ENCODE data around the gene CAMTA1. TPM values are rescaled to one million over a fixed set of nuclear protein-coding genes. Genes with fewer than 3 reads are reported as not detected.

CAMTA1 gene
- polyA plus RNA-seq, 2 donors, result 61.1 to 75.0 TPM

DNA sequence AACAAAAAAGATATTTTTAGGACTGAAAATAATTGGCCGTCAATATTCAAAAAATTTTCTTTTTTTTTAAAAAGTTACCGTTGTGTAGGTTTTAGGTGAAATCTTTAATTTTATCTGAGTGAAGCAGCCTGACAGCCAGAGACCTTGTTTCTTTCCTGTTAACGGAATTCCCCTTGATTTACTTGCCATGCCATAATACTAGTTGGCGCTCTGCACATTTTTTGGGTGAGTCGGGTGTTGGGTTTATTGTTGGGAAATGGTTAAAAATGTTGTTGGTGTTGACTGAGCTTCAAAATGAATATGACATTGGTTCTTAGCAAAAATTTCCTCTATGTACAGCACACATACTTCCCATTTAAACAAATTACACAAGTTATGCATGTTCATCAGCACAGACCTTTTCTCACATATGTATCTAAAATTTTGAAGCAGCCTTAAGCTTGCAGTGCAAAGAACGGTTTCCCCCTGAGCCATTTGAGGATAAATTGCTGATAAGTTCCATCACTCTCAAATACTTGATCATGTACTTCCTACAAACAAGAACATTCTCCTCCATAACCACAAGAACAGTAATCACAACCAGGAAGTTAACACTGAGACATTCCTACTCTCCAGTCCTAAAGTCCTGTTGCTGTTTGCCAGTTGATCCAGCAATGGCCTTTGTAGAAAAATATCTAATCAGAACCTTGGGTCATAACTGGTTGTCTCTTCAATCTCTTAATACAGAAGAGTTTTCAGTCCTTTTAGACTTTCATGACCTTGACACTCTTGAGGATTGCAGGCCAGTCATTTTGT lies 34.2 kb downstream of the CAMTA1 start:
- WGBS, 2 donors, result 76 to 83% methylated on average over 6 of the region's 6 CpGs

DNA sequence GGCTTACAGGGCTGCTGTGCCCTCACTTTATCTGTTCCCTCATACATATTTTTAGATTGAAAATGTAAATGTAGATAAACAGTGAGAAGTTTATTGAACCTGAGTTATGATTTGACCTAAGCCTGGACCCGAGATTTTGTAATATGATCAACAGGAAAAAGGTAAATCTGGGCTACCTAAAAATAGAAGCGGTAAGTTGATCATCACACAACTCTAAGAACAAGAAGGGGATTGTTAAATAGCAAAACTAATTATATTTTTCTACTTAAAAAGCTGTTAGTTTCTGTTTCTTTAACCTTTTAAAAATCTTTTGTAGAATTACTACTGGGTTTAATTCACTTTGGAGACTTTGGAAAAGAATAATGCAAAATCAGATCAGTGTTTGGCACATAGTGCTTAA lies 35.6 kb downstream of the CAMTA1 start:
- no peaks in the 10 kb centered on the region for H3K9me3 ChIP-seq (ENCODE audit: control insufficient read depth in 2 of 2, insufficient read depth in 1 of 2, low read depth in 1 of 2, low read length in 1 of 2)
- 60 to 80% methylated on average over 2 of the region's 2 CpGs for WGBS, 2 donors
- H3K4me3 ChIP-seq (ENCODE audit: low read depth in 1 of 2, low read length in 2 of 2), result no peak overlapping the region
- H3K27me3 ChIP-seq (ENCODE audit: control insufficient read depth in 1 of 2, insufficient read depth in 2 of 2, low read length in 2 of 2), result no peaks in the 10 kb centered on the region
- H3K4me1 ChIP-seq (ENCODE audit: control insufficient read depth in 2 of 2, insufficient read depth in 2 of 2, low read length in 1 of 2), result no peaks in the 10 kb centered on the region
- H3K27ac ChIP-seq (ENCODE audit: low read depth in 2 of 2, low read length in 1 of 2), result no peak overlapping the region
- H3K36me3 ChIP-seq (ENCODE audit: control insufficient read depth in 2 of 2, insufficient read depth in 2 of 2, low read length in 1 of 2), result no peaks in the 10 kb centered on the region

More for the DNA sequence above, 34.2 kb downstream of the CAMTA1 start:
- no peak overlapping the region for H3K27ac ChIP-seq (ENCODE audit: low read depth in 2 of 2, low read length in 1 of 2)
- no peak overlapping the region for H3K4me3 ChIP-seq (ENCODE audit: low read depth in 1 of 2, low read length in 2 of 2)
- H3K36me3 ChIP-seq (ENCODE audit: control insufficient read depth in 2 of 2, insufficient read depth in 2 of 2, low read length in 1 of 2), result no peaks in the 10 kb centered on the region
- no peaks in the 10 kb centered on the region for H3K9me3 ChIP-seq (ENCODE audit: control insufficient read depth in 2 of 2, insufficient read depth in 1 of 2, low read depth in 1 of 2, low read length in 1 of 2)
- no peaks in the 10 kb centered on the region for H3K4me1 ChIP-seq (ENCODE audit: control insufficient read depth in 2 of 2, insufficient read depth in 2 of 2, low read length in 1 of 2)
- H3K27me3 ChIP-seq (ENCODE audit: control insufficient read depth in 1 of 2, insufficient read depth in 2 of 2, low read length in 2 of 2), result no peaks in the 10 kb centered on the region

DNA sequence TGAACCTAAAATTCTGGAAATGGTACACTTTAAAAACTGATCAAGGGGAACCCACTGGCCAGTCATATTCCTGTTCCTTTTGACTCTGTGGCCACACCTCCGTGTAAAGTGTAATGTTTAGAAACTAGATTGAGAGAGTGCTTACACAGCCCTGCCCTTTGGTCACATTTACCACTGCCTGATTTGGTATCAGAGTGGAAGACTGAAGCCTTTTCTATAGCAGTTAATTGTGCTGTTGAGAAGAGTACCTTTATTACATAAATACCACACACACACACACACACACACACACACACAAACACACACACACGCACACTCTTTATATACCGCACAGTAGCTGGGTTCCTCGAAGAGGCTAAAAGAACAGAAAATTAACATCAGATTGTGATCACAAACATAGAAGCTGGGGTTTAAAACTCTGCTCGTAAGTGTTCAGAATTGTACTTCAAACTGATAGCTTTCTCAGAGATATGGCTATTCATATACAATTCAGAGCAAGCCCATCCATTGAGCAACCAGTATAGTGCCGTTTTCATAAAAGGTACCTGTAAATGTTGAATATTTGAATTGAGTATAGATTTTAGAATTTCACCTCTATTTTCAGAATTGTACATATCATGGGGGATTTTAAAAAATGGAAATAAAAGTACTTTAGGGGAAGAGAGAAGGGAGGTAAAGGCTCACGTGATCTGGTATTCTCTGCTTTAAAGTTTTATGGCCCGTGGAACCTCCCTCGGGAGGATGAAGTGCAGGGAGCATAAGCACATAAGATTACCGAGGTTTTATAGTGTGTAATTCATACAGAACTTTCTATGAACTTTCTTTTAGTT lies 37.5 kb downstream of the CAMTA1 start:
- 63 to 83% methylated on average over 10 of the region's 10 CpGs for WGBS, 2 donors
- no peaks in the 10 kb centered on the region for H3K36me3 ChIP-seq (ENCODE audit: control insufficient read depth in 2 of 2, insufficient read depth in 2 of 2, low read length in 1 of 2)
- no peak overlapping the region for H3K4me3 ChIP-seq (ENCODE audit: low read depth in 1 of 2, low read length in 2 of 2)
- no peaks in the 10 kb centered on the region for H3K9me3 ChIP-seq (ENCODE audit: control insufficient read depth in 2 of 2, insufficient read depth in 1 of 2, low read depth in 1 of 2, low read length in 1 of 2)
- H3K4me1 ChIP-seq (ENCODE audit: control insufficient read depth in 2 of 2, insufficient read depth in 2 of 2, low read length in 1 of 2), result no peaks in the 10 kb centered on the region
- no peak overlapping the region for H3K27ac ChIP-seq (ENCODE audit: low read depth in 2 of 2, low read length in 1 of 2)
- H3K27me3 ChIP-seq (ENCODE audit: control insufficient read depth in 1 of 2, insufficient read depth in 2 of 2, low read length in 2 of 2), result no peaks in the 10 kb centered on the region

DNA sequence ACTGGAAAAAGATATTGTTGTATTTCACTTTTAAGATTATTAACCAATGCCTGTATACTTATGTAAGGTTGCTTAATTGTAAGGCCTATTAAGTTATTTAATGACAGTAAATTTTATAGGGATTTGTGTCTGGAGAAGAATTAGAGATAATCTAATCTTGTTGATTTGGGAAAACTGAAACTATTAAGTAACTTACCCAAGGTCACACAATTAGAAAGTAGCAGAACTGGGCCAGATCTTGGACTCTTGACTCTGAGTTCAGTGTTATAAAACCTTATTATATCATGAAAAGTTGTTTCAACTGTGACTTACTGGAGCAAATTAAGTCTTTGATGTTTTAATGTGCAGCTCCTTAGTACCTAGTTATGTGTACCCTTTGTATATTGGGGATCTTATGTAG lies 38.5 kb downstream of the CAMTA1 start:
- Histone ChIP-seq H3K27me3 (ENCODE audit: control insufficient read depth in 1 of 2, insufficient read depth in 2 of 2, low read length in 2 of 2) (no peaks in the 10 kb centered on the region), H3K36me3 (ENCODE audit: control insufficient read depth in 2 of 2, insufficient read depth in 2 of 2, low read length in 1 of 2) (no peaks in the 10 kb centered on the region), H3K27ac (ENCODE audit: low read depth in 2 of 2, low read length in 1 of 2) (no peak overlapping the region), H3K4me3 (ENCODE audit: low read depth in 1 of 2, low read length in 2 of 2) (no peak overlapping the region), H3K4me1 (ENCODE audit: control insufficient read depth in 2 of 2, insufficient read depth in 2 of 2, low read length in 1 of 2) (no peaks in the 10 kb centered on the region), H3K9me3 (ENCODE audit: control insufficient read depth in 2 of 2, insufficient read depth in 1 of 2, low read depth in 1 of 2, low read length in 1 of 2) (no peaks in the 10 kb centered on the region)

DNA sequence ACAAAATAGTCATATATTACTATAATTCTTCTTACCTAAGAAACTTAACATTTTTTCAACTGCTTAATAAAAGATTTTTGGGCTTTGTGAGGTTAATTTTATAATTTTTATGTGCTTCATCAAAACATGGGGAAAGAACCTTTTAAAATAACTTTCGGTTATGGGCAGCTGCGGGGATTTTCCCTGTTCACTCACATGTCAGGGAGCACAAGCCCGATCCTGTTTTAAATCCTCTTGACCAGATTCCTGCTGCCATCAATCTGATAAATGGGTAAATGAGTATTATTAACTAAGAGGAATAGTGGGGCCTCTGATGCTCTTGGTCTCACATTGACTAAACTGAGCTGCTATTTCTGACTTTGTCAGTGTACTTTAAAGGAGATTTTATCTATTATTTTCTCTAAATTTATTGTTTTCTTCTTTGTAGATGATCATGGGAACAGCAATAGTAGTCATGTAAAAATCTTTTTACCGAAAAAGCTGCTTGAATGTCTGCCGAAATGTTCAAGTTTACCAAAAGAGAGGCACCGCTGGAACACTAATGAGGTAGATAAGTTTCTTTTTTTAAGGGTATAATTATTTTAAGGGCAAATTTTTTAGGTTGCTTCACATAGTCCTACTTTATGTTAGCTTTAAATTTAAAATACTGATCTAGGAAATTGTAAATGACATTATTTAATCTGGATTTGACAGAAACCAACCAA lies 39.6 kb downstream of the CAMTA1 start:
- no peak overlapping the region for H3K27ac ChIP-seq (ENCODE audit: low read depth in 2 of 2, low read length in 1 of 2)
- no peaks in the 10 kb centered on the region for H3K36me3 ChIP-seq (ENCODE audit: control insufficient read depth in 2 of 2, insufficient read depth in 2 of 2, low read length in 1 of 2)
- no peak overlapping the region for H3K4me3 ChIP-seq (ENCODE audit: low read depth in 1 of 2, low read length in 2 of 2)
- no peaks in the 10 kb centered on the region for H3K27me3 ChIP-seq (ENCODE audit: control insufficient read depth in 1 of 2, insufficient read depth in 2 of 2, low read length in 2 of 2)
- H3K4me1 ChIP-seq (ENCODE audit: control insufficient read depth in 2 of 2, insufficient read depth in 2 of 2, low read length in 1 of 2), result no peaks in the 10 kb centered on the region
- WGBS, 2 donors, result 63 to 66% methylated on average over 6 of the region's 6 CpGs
- H3K9me3 ChIP-seq (ENCODE audit: control insufficient read depth in 2 of 2, insufficient read depth in 1 of 2, low read depth in 1 of 2, low read length in 1 of 2), result no peaks in the 10 kb centered on the region

DNA sequence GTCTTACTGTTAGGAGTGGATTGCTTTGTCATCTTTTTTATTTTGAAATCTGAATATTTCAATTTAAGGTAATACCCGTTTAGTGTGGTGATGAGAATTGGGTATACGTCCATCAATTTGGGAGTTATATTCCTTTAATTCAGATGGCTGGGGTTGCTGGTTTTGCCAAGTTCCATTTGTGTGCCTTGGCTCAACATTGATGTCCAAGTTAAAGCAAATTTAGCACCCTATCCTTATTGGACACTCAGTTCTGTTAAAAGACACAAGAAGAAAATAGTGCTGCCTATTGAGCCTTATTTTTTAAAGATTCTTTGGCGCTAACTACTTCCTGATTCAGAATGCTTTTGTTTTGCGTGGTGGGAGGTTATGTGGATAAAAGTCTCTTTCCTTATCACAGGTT lies 40.6 kb downstream of the CAMTA1 start:
- Histone ChIP-seq H3K4me1 (ENCODE audit: control insufficient read depth in 2 of 2, insufficient read depth in 2 of 2, low read length in 1 of 2) (no peaks in the 10 kb centered on the region), H3K36me3 (ENCODE audit: control insufficient read depth in 2 of 2, insufficient read depth in 2 of 2, low read length in 1 of 2) (no peaks in the 10 kb centered on the region), H3K9me3 (ENCODE audit: control insufficient read depth in 2 of 2, insufficient read depth in 1 of 2, low read depth in 1 of 2, low read length in 1 of 2) (no peaks in the 10 kb centered on the region), H3K27ac (ENCODE audit: low read depth in 2 of 2, low read length in 1 of 2) (no peak overlapping the region), H3K27me3 (ENCODE audit: control insufficient read depth in 1 of 2, insufficient read depth in 2 of 2, low read length in 2 of 2) (no peaks in the 10 kb centered on the region), H3K4me3 (ENCODE audit: low read depth in 1 of 2, low read length in 2 of 2) (no peak overlapping the region)
- WGBS, 2 donors, result 64 to 85% methylated on average over 4 of the region's 4 CpGs

DNA sequence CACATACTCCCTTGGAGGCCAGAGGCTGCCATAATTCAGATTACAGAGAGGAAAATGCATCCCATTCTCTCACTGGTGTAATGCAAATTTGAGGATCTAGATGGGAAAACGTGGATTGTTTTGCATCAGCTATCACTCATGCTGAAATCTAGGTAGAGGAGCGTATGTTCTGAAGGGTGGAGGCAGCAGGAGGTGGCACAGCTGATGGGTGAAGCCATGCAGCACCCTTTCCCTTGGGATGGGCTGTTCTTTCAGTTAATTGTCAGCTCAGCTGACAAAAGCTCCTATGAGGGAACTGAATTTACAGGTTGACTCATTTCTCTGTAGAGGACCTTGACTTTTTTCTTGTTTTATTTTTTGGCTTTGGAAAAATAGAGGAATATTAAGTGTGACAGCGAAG lies 41.8 kb downstream of the CAMTA1 start:
- H3K4me1 ChIP-seq (ENCODE audit: control insufficient read depth in 2 of 2, insufficient read depth in 2 of 2, low read length in 1 of 2), result no peaks in the 10 kb centered on the region
- no peaks in the 10 kb centered on the region for H3K36me3 ChIP-seq (ENCODE audit: control insufficient read depth in 2 of 2, insufficient read depth in 2 of 2, low read length in 1 of 2)
- WGBS, 2 donors, result 84 to 88% methylated on average over 3 of the region's 3 CpGs
- H3K27ac ChIP-seq (ENCODE audit: low read depth in 2 of 2, low read length in 1 of 2), result no peak overlapping the region
- H3K4me3 ChIP-seq (ENCODE audit: low read depth in 1 of 2, low read length in 2 of 2), result no peak overlapping the region
- H3K9me3 ChIP-seq (ENCODE audit: control insufficient read depth in 2 of 2, insufficient read depth in 1 of 2, low read depth in 1 of 2, low read length in 1 of 2), result no peaks in the 10 kb centered on the region
- no peaks in the 10 kb centered on the region for H3K27me3 ChIP-seq (ENCODE audit: control insufficient read depth in 1 of 2, insufficient read depth in 2 of 2, low read length in 2 of 2)

DNA sequence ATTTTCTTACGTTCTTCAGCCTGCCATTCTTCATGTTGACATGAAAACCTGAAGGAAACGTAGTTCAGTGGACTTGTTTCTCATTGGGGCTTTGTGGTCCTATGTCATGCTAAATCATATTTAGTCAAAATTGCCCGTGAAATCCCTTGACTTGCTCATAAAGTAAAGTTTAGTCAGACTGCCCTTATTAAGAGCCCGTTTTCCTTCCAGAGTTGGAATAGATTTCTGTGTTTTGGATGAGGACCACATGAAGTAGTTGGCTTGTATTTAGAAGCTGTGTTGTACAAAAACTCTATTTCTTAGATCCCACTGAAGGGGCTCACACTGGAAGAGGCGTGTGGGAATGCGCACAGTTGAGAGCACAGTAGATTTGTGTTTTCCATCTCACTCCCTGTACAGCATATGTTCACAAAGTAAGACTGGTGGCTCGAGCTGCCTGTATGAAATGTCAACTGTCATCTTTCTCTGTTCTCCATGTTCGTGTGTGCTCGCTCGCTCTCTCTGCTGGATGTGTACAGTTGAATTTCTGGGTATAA lies 42.4 kb downstream of the CAMTA1 start:
- no peaks in the 10 kb centered on the region for H3K27me3 ChIP-seq (ENCODE audit: control insufficient read depth in 1 of 2, insufficient read depth in 2 of 2, low read length in 2 of 2)
- H3K4me1 ChIP-seq (ENCODE audit: control insufficient read depth in 2 of 2, insufficient read depth in 2 of 2, low read length in 1 of 2), result no peaks in the 10 kb centered on the region
- no peaks in the 10 kb centered on the region for H3K36me3 ChIP-seq (ENCODE audit: control insufficient read depth in 2 of 2, insufficient read depth in 2 of 2, low read length in 1 of 2)
- H3K27ac ChIP-seq (ENCODE audit: low read depth in 2 of 2, low read length in 1 of 2), result no peak overlapping the region
- no peaks in the 10 kb centered on the region for H3K9me3 ChIP-seq (ENCODE audit: control insufficient read depth in 2 of 2, insufficient read depth in 1 of 2, low read depth in 1 of 2, low read length in 1 of 2)
- WGBS, 2 donors, result 85 to 86% methylated on average over 10 of the region's 10 CpGs
- H3K4me3 ChIP-seq (ENCODE audit: low read depth in 1 of 2, low read length in 2 of 2), result no peak overlapping the region

DNA sequence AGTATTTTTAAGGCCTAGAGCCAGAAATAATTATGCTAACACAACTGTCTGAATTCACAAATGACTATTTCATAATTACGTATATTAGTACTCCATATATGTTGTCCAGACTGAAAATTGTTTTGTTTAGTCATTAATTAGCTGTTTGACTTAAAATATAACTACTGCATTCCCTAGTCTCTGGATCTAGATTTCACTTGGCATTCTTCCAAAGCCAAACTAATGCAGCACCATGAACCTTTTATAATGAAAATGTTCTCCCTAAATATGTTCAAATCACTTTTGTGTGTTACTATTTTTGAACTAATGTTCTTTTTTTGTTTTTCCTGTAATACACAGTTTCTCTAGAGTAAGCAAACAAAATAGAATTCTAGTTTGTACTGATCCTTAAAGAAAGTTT lies 46.1 kb downstream of the CAMTA1 start:
- H3K27me3 ChIP-seq (ENCODE audit: control insufficient read depth in 1 of 2, insufficient read depth in 2 of 2, low read length in 2 of 2), result no peaks in the 10 kb centered on the region
- H3K4me1 ChIP-seq (ENCODE audit: control insufficient read depth in 2 of 2, insufficient read depth in 2 of 2, low read length in 1 of 2), result no peaks in the 10 kb centered on the region
- 63 to 74% methylated on average over 1 of the region's 1 CpG for WGBS, 2 donors

More for the DNA sequence above, 46.1 kb downstream of the CAMTA1 start:
- Histone ChIP-seq H3K36me3 (ENCODE audit: control insufficient read depth in 2 of 2, insufficient read depth in 2 of 2, low read length in 1 of 2) (no peaks in the 10 kb centered on the region), H3K4me3 (ENCODE audit: low read depth in 1 of 2, low read length in 2 of 2) (no peak overlapping the region), H3K9me3 (ENCODE audit: control insufficient read depth in 2 of 2, insufficient read depth in 1 of 2, low read depth in 1 of 2, low read length in 1 of 2) (no peaks in the 10 kb centered on the region), H3K27ac (ENCODE audit: low read depth in 2 of 2, low read length in 1 of 2) (no peak overlapping the region)
